Neuron (in vitro differentiated cells): ENCODE measurements around the gene TMEM97.
A peak's percentile ranks its signal among the peaks of the same experiment; 100 is the strongest.

Experiments
- H2AFZ ChIP-seq: one replicate; pipeline ENCODE4 v1.6.1; 2013; ENCODE audit warnings: low read depth, mild to moderate bottlenecking, inconsistent platforms, low read length, moderate library complexity
- H3K27me3 ChIP-seq: one replicate; pipeline ENCODE4 v1.6.1; 2013; ENCODE audit warnings: low read length; ENCODE audit not compliant: insufficient read depth
- H3K36me3 ChIP-seq: one replicate; pipeline ENCODE4 v1.6.1; 2013; ENCODE audit warnings: low read length; ENCODE audit not compliant: insufficient read depth
- H3K4me1 ChIP-seq: one replicate; pipeline ENCODE4 v1.6.1; 2013; ENCODE audit warnings: low read length; ENCODE audit not compliant: insufficient read depth
- H3K4me3 ChIP-seq: 2 replicates; pipeline ENCODE4 v1.5.1; 2013; ENCODE audit warnings: mild to moderate bottlenecking, low read length, moderate library complexity
- H3K9me3 ChIP-seq: one replicate; pipeline ENCODE4 v1.6.1; 2013; ENCODE audit warnings: low read length

Gene TMEM97

GRCh38 chr17:28367641-28368305 lies 48.8 kb downstream of the TMEM97 start:
- Histone ChIP-seq H3K27me3 (no peaks in the 10 kb centered on the region), H3K36me3 (peaks cover 16% of the 10 kb centered on the region), H3K9me3 (no peaks in the 10 kb centered on the region), H3K4me3 (no peak overlapping the region), H2AFZ (no peak overlapping the region), H3K4me1 (peaks cover 18% of the 10 kb centered on the region)

- peaks cover 24% of the 10 kb centered on the region for H3K4me1 ChIP-seq
- H2AFZ ChIP-seq: no peak overlapping the region
- no peaks in the 10 kb centered on the region for H3K9me3 ChIP-seq
- H3K27me3 ChIP-seq: no peaks in the 10 kb centered on the region
- H3K36me3 ChIP-seq: peaks cover 10% of the 10 kb centered on the region
- no peak overlapping the region for H3K4me3 ChIP-seq
These were observed 49.4 kb downstream of the TMEM97 start for GRCh38 chr17:28368306-28368831.

DNA sequence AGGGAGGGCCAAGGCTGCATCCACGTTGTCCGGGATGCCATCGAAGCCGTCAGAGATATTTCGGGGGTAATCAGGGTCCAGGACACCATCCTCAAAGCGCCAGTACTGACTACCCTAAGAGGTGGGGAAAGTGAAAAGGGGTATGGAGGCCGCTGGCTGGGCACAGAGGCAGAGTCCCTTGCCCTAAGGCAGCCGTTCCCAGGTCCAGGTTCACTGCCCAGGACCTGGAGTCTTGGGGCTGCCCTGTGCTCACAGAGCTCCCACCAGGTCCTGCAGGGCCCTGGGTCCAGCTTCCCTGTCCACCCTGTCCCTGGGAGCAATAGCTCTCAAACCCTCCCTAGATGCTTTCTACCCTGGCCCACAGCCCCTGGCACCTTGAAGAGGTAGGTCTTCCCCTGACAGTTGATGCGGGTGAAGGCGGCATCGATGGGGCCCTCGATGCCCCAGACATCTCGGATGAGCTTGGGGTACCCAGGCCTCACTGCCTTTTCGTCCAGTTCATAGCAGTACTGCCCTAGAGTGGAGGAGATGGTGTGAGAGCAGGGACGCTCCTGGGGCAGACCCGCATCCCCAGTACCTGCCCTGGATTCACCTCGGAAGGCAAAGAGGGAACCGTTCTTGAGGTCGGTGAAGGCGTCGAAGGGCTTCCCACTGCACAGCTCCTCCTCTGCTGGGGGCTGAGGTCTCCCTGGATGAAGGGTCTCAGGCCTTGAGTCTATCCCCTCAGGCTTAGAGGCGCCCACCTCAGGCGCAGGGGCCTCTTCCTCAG lies 50.1 kb downstream of the TMEM97 start:
- Histone ChIP-seq H3K4me3 (no peak overlapping the region), H3K9me3 (no peaks in the 10 kb centered on the region), H2AFZ (no peak overlapping the region), H3K36me3 (peaks cover 4% of the 10 kb centered on the region), H3K27me3 (no peaks in the 10 kb centered on the region), H3K4me1 (peaks cover 28% of the 10 kb centered on the region)

- peaks cover 5% of the 10 kb centered on the region for H3K36me3 ChIP-seq
- H3K4me3 ChIP-seq: no peak overlapping the region
- no peaks in the 10 kb centered on the region for H3K27me3 ChIP-seq
- H3K4me1 ChIP-seq: peaks cover 28% of the 10 kb centered on the region
- no peaks in the 10 kb centered on the region for H3K9me3 ChIP-seq
- no peak overlapping the region for H2AFZ ChIP-seq
These were observed 50.7 kb downstream of the TMEM97 start for GRCh38 chr17:28369684-28370034.

DNA sequence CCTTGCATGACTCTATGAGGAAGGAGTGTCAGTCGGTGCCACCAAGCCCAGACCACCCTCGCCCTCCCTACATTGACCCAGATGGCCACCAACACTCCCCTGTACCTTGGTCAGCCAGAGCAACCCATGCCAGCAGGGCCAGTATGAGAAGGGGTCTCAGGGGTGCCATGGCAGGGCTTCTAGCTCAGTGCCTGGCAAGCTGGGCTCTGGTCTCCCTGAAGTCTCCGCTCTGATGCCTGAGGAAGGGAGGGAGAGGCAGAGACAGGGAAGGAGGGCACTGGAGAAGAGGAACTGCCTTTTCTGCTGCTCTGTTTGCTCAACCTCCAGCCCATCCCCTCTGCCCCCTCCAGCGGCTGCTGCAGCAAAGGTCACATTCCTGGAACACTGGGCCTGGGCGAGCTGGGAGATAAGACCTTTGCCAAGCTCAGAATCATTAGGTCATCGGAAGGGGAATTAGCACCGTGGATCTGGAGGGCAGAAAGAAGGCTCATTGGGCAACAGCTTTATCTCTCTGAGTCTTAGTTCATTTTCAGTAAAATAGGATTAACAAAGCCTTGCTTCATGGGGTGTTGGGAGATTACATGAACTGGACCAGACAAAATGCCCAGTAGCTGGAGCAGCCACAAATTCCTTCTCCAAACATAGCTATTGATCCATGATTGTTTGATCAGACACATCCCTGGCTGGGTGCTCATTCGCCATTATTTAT lies 51.2 kb downstream of the TMEM97 start, which contains the start of gene VTN:
Gene VTN (minus strand): TSS at position 273 of the 709 bp plus-strand sequence. CDS start 104 bp downstream, at position 169.
- H3K4me1 ChIP-seq: peaks cover 28% of the 10 kb centered on the region
- H3K9me3 ChIP-seq: no peaks in the 10 kb centered on the region
- peak within 1 kb of the TSS; percentile 19 for H2AFZ ChIP-seq
- H3K36me3 ChIP-seq: peaks cover 3% of the 10 kb centered on the region
- H3K4me3 ChIP-seq: peak within 1 kb of the TSS; percentile 37
- no peaks in the 10 kb centered on the region for H3K27me3 ChIP-seq

DNA sequence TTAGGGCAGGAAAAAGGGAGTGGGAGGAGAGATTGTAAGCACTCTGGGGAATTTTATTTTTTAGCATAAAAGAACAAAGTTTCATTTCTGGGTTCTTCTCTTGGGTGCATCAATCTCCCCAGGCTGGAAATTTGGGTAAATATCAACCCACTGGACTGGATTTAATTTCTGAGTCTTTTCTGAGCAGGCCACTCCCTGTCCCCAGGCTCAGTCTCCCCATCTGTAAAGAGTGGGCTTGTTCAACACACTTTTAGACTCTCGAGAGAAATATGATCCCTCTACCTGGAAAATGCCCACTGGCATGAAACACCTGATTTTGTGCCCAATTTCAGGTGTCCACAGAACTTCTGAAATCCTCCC lies 51.7 kb downstream of the TMEM97 start:
- H3K4me3 ChIP-seq: peak overlapping the region; percentile 37

GRCh38 chr17:28371245-28372202 lies 52.5 kb downstream of the TMEM97 start, which contains the start of gene SARM1:
SARM1 (plus strand) TSS chr17:28371694; CDS start chr17:28372033, 339 bp downstream.
- Histone ChIP-seq H3K27me3 (no peaks in the 10 kb centered on the region), H3K36me3 (peaks cover 7% of the 10 kb centered on the region), H2AFZ (peak within 1 kb of the TSS; percentile 51), H3K9me3 (no peaks in the 10 kb centered on the region), H3K4me1 (peaks cover 28% of the 10 kb centered on the region), H3K4me3 (peak within 1 kb of the TSS; percentile 58)

More for the DNA sequence above, 51.7 kb downstream of the TMEM97 start:
- Histone ChIP-seq H3K4me1 (peaks cover 28% of the 10 kb centered on the region), H3K27me3 (no peaks in the 10 kb centered on the region), H2AFZ (peak overlapping the region; percentile 19), H3K9me3 (no peaks in the 10 kb centered on the region), H3K36me3 (peaks cover 3% of the 10 kb centered on the region)

- H2AFZ ChIP-seq: peak overlapping the region; percentile 51
- H3K27me3 ChIP-seq: no peaks in the 10 kb centered on the region
- peaks cover 28% of the 10 kb centered on the region for H3K4me1 ChIP-seq
- peak overlapping the region; percentile 58 for H3K4me3 ChIP-seq
- H3K9me3 ChIP-seq: no peaks in the 10 kb centered on the region
- H3K36me3 ChIP-seq: peaks cover 7% of the 10 kb centered on the region
These were observed 53.4 kb downstream of the TMEM97 start for GRCh38 chr17:28372203-28372944.

DNA sequence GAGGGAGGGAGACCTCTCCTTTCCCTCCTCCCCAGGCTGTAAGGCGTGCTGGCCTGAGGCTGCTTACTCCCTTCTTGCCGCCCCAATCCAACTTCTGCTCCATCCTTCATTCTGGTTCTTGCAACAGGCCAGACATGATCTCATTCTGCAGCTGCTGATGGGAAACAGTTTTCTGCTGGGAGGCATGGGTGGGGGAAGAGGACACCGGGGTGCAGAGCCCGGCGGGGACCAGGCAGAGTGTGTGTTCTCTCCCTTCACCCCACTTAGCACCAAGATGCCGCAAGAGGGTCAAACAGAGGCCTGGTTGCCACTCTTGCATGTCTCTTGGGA lies 53.9 kb downstream of the TMEM97 start:
- H3K9me3 ChIP-seq: no peaks in the 10 kb centered on the region
- H3K36me3 ChIP-seq: peaks cover 7% of the 10 kb centered on the region
- H3K27me3 ChIP-seq: no peaks in the 10 kb centered on the region
- peak overlapping the region; percentile 58 for H3K4me3 ChIP-seq
- no peak overlapping the region for H2AFZ ChIP-seq
- H3K4me1 ChIP-seq: peaks cover 28% of the 10 kb centered on the region
